Measurements from ENCODE around the gene SNIP1.
"Not testable (repeated sequence)": the region's sequence is repeated elsewhere in the genome, so short reads cannot be mapped to it uniquely, and the experiment has no call there.

Gene SNIP1

GRCh38 chr1:37559957-37560379 lies 5.9 kb upstream of the SNIP1 start:
- in situ Hi-C loops (cut with HindIII; ENCODE audit: low sequenced_read_pairs), result not testable (repeated sequence)

- in situ Hi-C loops (cut with HindIII; ENCODE audit: low sequenced_read_pairs), result no loop called here
Observed at GRCh38 chr1:37559080-37559479, 5.0 kb upstream of the SNIP1 start.

GRCh38 chr1:37558411-37558810 lies 4.3 kb upstream of the SNIP1 start:
- in situ Hi-C loops (cut with HindIII; ENCODE audit: low sequenced_read_pairs), result no loop called here

- in situ Hi-C loops (cut with HindIII; ENCODE audit: low sequenced_read_pairs), result no loop called here
Observed at GRCh38 chr1:37557402-37557801, 3.3 kb upstream of the SNIP1 start.

GRCh38 chr1:37556712-37557196 lies 2.7 kb upstream of the SNIP1 start, which contains the start of gene DNALI1:
TSS of gene DNALI1 (plus strand) at chr1:37556940. CDS start at chr1:37556995, 55 bp downstream.
- in situ Hi-C loops (cut with HindIII; ENCODE audit: low sequenced_read_pairs), result no loop called here

- in situ Hi-C loops (cut with HindIII; ENCODE audit: low sequenced_read_pairs), result no loop called here
Observed at GRCh38 chr1:37553598-37553926, 531 bp downstream of the SNIP1 start.

GRCh38 chr1:37549341-37549740 lies 4.8 kb downstream of the SNIP1 start:
- in situ Hi-C loops (cut with HindIII; ENCODE audit: low sequenced_read_pairs), result no loop called here

GRCh38 chr1:37545019-37545418 lies 9.1 kb downstream of the SNIP1 start:
- in situ Hi-C loops (cut with HindIII; ENCODE audit: low sequenced_read_pairs), result no loop called here

GRCh38 chr1:37544530-37544929 lies 9.6 kb downstream of the SNIP1 start:
- in situ Hi-C loops (cut with HindIII; ENCODE audit: low sequenced_read_pairs), result no loop called here

GRCh38 chr1:37540036-37540785 lies 13.9 kb downstream of the SNIP1 start:
- in situ Hi-C loops (cut with HindIII; ENCODE audit: low sequenced_read_pairs), result no loop called here

- in situ Hi-C loops (cut with HindIII; ENCODE audit: low sequenced_read_pairs), result not testable (repeated sequence)
Observed at GRCh38 chr1:37539154-37539553, 14.9 kb downstream of the SNIP1 start.

- in situ Hi-C loops (cut with HindIII; ENCODE audit: low sequenced_read_pairs), result no loop called here
Observed at GRCh38 chr1:37537378-37537777, 16.7 kb downstream of the SNIP1 start.

GRCh38 chr1:37533317-37534093 lies 20.6 kb downstream of the SNIP1 start:
- in situ Hi-C loops (cut with HindIII; ENCODE audit: low sequenced_read_pairs), result no loop called here

- in situ Hi-C loops (cut with HindIII; ENCODE audit: low sequenced_read_pairs), result not testable (repeated sequence)
Observed at GRCh38 chr1:37532418-37533156, 21.5 kb downstream of the SNIP1 start.

GRCh38 chr1:37529888-37530287 lies 24.2 kb downstream of the SNIP1 start:
- in situ Hi-C loops (cut with HindIII; ENCODE audit: low sequenced_read_pairs), result not testable (repeated sequence)

GRCh38 chr1:37519613-37520012 lies 34.5 kb downstream of the SNIP1 start:
- in situ Hi-C loops (cut with HindIII; ENCODE audit: low sequenced_read_pairs), result no loop called here

- in situ Hi-C loops (cut with HindIII; ENCODE audit: low sequenced_read_pairs), result not testable (repeated sequence)
Observed at GRCh38 chr1:37518929-37519328, 35.2 kb downstream of the SNIP1 start.

- in situ Hi-C loops (cut with HindIII; ENCODE audit: low sequenced_read_pairs), result not testable (repeated sequence)
Observed at GRCh38 chr1:37518241-37518640, 35.9 kb downstream of the SNIP1 start.

GRCh38 chr1:37517569-37517968 lies 36.5 kb downstream of the SNIP1 start:
- in situ Hi-C loops (cut with HindIII; ENCODE audit: low sequenced_read_pairs), result no loop called here

- in situ Hi-C loops (cut with HindIII; ENCODE audit: low sequenced_read_pairs), result no loop called here
Observed at GRCh38 chr1:37515185-37516034, 38.7 kb downstream of the SNIP1 start.

Measured in DLD1 (cell line).